Stomach (tissue), 4 donors: ENCODE data around the gene HDAC1.

Source experiments
- CTCF ChIP-seq, 7 experiments: fragments of 450-650 bp in 4 of 7; fragments of 200-600 bp in 3 of 7; sonication (generic) in 3 of 7; IDR thresholded peaks; one replicate each; pipeline ENCODE4 v1.5.1; 2016 to 2019; ENCODE audit warnings: antibody characterized with exemption in 7 of 7, control low read depth in 2 of 7, mild to moderate bottlenecking in 1 of 7
- EP300 ChIP-seq: sonication (generic); formaldehyde crosslinking; IDR thresholded peaks from one replicate; pipeline ENCODE4 v1.6.1; 2017; ENCODE audit warnings: antibody characterized with exemption
- POLR2A ChIP-seq, 4 donors: fragments of 450-650 bp; IDR thresholded peaks; one replicate each; pipeline ENCODE4 v1.6.1; 2016; ENCODE audit warnings: antibody characterized with exemption in 4 of 4, control low read depth in 2 of 4, mild to moderate bottlenecking in 1 of 4, moderate library complexity in 1 of 4
- POLR2AphosphoS5 ChIP-seq, 3 donors: sonication (generic); formaldehyde crosslinking; IDR thresholded peaks; one replicate each; pipeline ENCODE4 v1.6.1; 2016; ENCODE audit warnings: antibody characterized with exemption in 3 of 3

- TF ChIP-seq CTCF (IDR thresholded peaks at IDR 0.05) (no peak), EP300 (no peak), POLR2AphosphoS5 (IDR thresholded peaks at IDR 0.05) (no peak), POLR2A (IDR thresholded peaks at IDR 0.05) (no peak)
Observed at GRCh38 chr1:32256473-32257226, 35.2 kb upstream of the HDAC1 start.
